GM21576 (cell line): Measurements from ENCODE around the gene IP6K3.

Source experiments
- ATAC-seq: cut with Tn5 transposase; IDR thresholded peaks from one replicate; pipeline ENCODE4 v1.9.1; 2021; ENCODE audit warnings: mild to moderate bottlenecking, moderate library complexity; ENCODE audit not compliant: unreplicated experiment

IP6K3 gene

GRCh38 chr6:33691456-33692077, 55.1 kb downstream of the IP6K3 start:
- no peak for ATAC-seq

GRCh38 chr6:33690766-33691165, 55.9 kb downstream of the IP6K3 start:
- ATAC-seq, result no peak

- ATAC-seq, result no peak
Observed at GRCh38 chr6:33689879-33690278, 56.8 kb downstream of the IP6K3 start.

GRCh38 chr6:33689148-33689494, 57.6 kb downstream of the IP6K3 start:
- ATAC-seq, result no peak

- no peak for ATAC-seq
Observed at GRCh38 chr6:33688451-33689147, 58.1 kb downstream of the IP6K3 start.

GRCh38 chr6:33688006-33688405, 58.7 kb downstream of the IP6K3 start:
- ATAC-seq, result no peak

- no peak for ATAC-seq
Observed at GRCh38 chr6:33686981-33687975, 59.4 kb downstream of the IP6K3 start.

- ATAC-seq, result no peak
Observed at GRCh38 chr6:33686225-33686924, 60.3 kb downstream of the IP6K3 start.

GRCh38 chr6:33685411-33686224, 61.1 kb downstream of the IP6K3 start:
- ATAC-seq, result no peak

GRCh38 chr6:33684983-33685382, 61.7 kb downstream of the IP6K3 start:
- no peak for ATAC-seq

- no peak for ATAC-seq
Observed at GRCh38 chr6:33684428-33684896, 62.2 kb downstream of the IP6K3 start.

- ATAC-seq, result no peak
Observed at GRCh38 chr6:33683576-33684427, 62.9 kb downstream of the IP6K3 start.

GRCh38 chr6:33683051-33683571, 63.6 kb downstream of the IP6K3 start:
- no peak for ATAC-seq

- no peak for ATAC-seq
Observed at GRCh38 chr6:33682341-33682740, 64.4 kb downstream of the IP6K3 start.

GRCh38 chr6:33679761-33680160, 66.9 kb downstream of the IP6K3 start:
- ATAC-seq, result no peak

GRCh38 chr6:33678932-33679490, 67.7 kb downstream of the IP6K3 start:
- ATAC-seq, result no peak

GRCh38 chr6:33678233-33678931, 68.3 kb downstream of the IP6K3 start:
- no peak for ATAC-seq

- ATAC-seq, result no peak
Observed at GRCh38 chr6:33677689-33678088, 69.0 kb downstream of the IP6K3 start.
